ENCODE measurements around the gene PLGRKT.
"Not testable (repeated sequence)": the region's sequence is repeated elsewhere in the genome, so short reads cannot be mapped to it uniquely, and the experiment has no call there.

PLGRKT gene

DNA sequence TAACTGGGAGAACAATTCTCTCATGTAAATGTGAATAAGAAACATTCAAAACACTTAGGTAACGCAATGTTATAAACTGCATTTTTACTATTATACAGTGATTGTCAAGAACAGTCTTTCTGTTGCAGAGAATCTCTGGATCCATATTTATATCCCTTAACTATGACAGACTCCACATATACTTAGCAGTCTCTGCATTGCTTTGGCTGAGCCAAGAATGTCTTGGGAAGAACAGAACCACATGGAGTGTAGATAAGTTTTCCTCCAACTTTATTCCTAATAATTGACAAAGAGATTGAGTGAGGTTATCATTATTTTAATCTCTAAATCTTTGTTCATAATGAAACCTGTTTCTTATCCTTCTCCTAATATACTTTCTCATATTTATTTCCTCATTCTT, 82.5 kb downstream of the PLGRKT start:
- H3K4me1 ChIP-seq (ENCODE audit: control insufficient read depth in 1 of 2, insufficient read depth in 2 of 2, low read length in 2 of 2): peaks cover 7 to 9% of the 10 kb centered on the region in 2 experiments
- no peaks in the 10 kb centered on the region for H3K79me2 ChIP-seq (ENCODE audit: control insufficient read depth, insufficient read depth, low read length, poor library complexity)
- no peaks in the 10 kb centered on the region for H3K27me3 ChIP-seq (ENCODE audit: insufficient read depth, low read length)
- H4K8ac ChIP-seq (ENCODE audit: low read depth, low read length): no peak overlapping the region
- no peak overlapping the region for H2BK5ac ChIP-seq (ENCODE audit: low read depth, low read length, poor library complexity)
- H3K9ac ChIP-seq (ENCODE audit: low read length): no peak overlapping the region
- H3K4ac ChIP-seq (ENCODE audit: low read depth, low read length): no peak overlapping the region
- H3K23ac ChIP-seq (ENCODE audit: low read length): no peak overlapping the region
- no peak overlapping the region for H3K4me2 ChIP-seq (ENCODE audit: low read length)
- peaks cover 2% of the 10 kb centered on the region for H3K79me1 ChIP-seq (ENCODE audit: low read length)
- H2AFZ ChIP-seq (ENCODE audit: insufficient read depth, low read length, poor library complexity): no peak overlapping the region
- H3K36me3 ChIP-seq (ENCODE audit: control insufficient read depth in 1 of 2, insufficient read depth in 2 of 2, low read length in 2 of 2): no peaks in the 10 kb centered on the region
- no peak overlapping the region for H3K18ac ChIP-seq (ENCODE audit: low read length)
- H3K14ac ChIP-seq (ENCODE audit: low read length): no peak overlapping the region
- no peak overlapping the region for H2AK5ac ChIP-seq (ENCODE audit: low read length)
- no peaks in the 10 kb centered on the region for H3K9me3 ChIP-seq (ENCODE audit: insufficient read depth, low read depth, low read length)
- DNase-seq: no peak
- H2BK12ac ChIP-seq (ENCODE audit: low read length): no peak overlapping the region
- H4K91ac ChIP-seq (ENCODE audit: low read depth, low read length): no peak overlapping the region
- H3K27ac ChIP-seq (ENCODE audit: low read depth, low read length): no peak overlapping the region
- WGBS (ENCODE audit: extremely low coverage, insufficient coverage, insufficient read length): no CpG with 5 or more reads among the region's 1 CpG
- H3K4me3 ChIP-seq (ENCODE audit: low read depth, low read length): no peak overlapping the region
- H2BK120ac ChIP-seq (ENCODE audit: insufficient read depth, low read length, poor library complexity): no peak overlapping the region
- H4K12ac ChIP-seq (ENCODE audit: low read depth, low read length): no peak overlapping the region

DNA sequence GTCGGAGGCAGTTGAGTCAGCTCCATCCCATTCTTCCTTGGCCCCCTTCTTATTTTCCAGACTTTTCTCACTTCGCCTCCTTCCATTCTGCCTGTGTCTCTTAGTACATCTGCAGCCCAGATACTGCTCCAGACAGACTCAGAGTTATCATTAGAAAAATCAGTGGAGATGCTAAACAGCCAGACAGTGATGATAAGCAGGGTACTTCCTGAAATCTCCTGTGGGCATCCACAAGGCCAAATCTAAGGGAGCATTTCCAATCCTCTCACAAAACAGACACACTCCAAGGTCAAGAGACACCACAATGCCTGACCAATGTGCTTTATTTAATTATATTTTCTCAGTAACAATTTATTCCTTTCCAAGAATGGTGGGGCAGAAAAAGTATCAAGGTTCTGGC, 83.5 kb downstream of the PLGRKT start:
- H4K12ac ChIP-seq (ENCODE audit: low read depth, low read length): no peak overlapping the region
- no peaks in the 10 kb centered on the region for H3K27me3 ChIP-seq (ENCODE audit: insufficient read depth, low read length)
- no peak overlapping the region for H3K9ac ChIP-seq (ENCODE audit: low read length)
- no peak overlapping the region for H3K14ac ChIP-seq (ENCODE audit: low read length)
- no peak overlapping the region for H2AK5ac ChIP-seq (ENCODE audit: low read length)
- H4K8ac ChIP-seq (ENCODE audit: low read depth, low read length): no peak overlapping the region
- peak overlapping the region; percentile 37 for H3K27ac ChIP-seq (ENCODE audit: low read depth, low read length)
- H3K9me3 ChIP-seq (ENCODE audit: insufficient read depth, low read depth, low read length): no peaks in the 10 kb centered on the region
- H3K18ac ChIP-seq (ENCODE audit: low read length): no peak overlapping the region
- H3K23ac ChIP-seq (ENCODE audit: low read length): no peak overlapping the region
- H3K4ac ChIP-seq (ENCODE audit: low read depth, low read length): no peak overlapping the region
- H3K36me3 ChIP-seq (ENCODE audit: control insufficient read depth in 1 of 2, insufficient read depth in 2 of 2, low read length in 2 of 2): no peaks in the 10 kb centered on the region
- no peak overlapping the region for H3K4me3 ChIP-seq (ENCODE audit: low read depth, low read length)
- no peak overlapping the region for H3K4me2 ChIP-seq (ENCODE audit: low read length)
- no peak overlapping the region for H2AFZ ChIP-seq (ENCODE audit: insufficient read depth, low read length, poor library complexity)
- H4K91ac ChIP-seq (ENCODE audit: low read depth, low read length): peak overlapping the region; percentile 2
- H3K4me1 ChIP-seq (ENCODE audit: control insufficient read depth in 1 of 2, insufficient read depth in 2 of 2, low read length in 2 of 2): peaks cover 7 to 9% of the 10 kb centered on the region in 2 experiments
- peaks cover 2% of the 10 kb centered on the region for H3K79me1 ChIP-seq (ENCODE audit: low read length)
- no peak for DNase-seq
- H2BK120ac ChIP-seq (ENCODE audit: insufficient read depth, low read length, poor library complexity): no peak overlapping the region
- H2BK12ac ChIP-seq (ENCODE audit: low read length): no peak overlapping the region
- no peaks in the 10 kb centered on the region for H3K79me2 ChIP-seq (ENCODE audit: control insufficient read depth, insufficient read depth, low read length, poor library complexity)
- WGBS (ENCODE audit: extremely low coverage, insufficient coverage, insufficient read length): no CpG with 5 or more reads among the region's 2 CpGs
- H2BK5ac ChIP-seq (ENCODE audit: low read depth, low read length, poor library complexity): no peak overlapping the region

DNA sequence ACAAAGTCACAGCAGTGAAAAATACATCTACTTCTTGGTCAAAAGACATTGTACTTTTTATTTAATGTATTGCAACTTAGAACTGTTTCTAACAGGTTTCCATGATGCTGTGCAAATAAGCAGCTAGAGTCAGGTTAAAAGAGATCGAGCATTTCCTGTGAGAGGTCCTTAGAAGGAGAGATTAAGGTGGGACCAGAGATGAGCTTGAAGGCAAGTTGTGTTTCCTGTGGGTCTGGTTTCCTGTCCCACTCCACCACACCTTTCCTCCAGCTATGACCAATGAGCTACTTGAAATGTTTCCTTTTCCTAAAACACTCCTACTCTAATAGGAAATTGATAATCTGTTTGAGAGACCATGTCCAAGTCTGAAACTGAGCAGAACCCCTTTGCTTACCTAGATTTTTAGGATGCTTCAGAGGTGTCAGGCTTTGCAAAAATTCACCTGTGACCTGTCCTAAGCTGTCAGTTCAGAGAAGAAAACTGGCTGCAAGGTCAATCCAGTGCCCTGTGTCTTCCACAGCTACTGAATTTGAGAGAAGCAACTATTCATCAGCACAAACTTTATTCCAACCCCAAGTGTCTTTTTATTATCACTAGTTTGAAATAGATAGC, 85.0 kb downstream of the PLGRKT start:
- no peak overlapping the region for H3K4me2 ChIP-seq (ENCODE audit: low read length)
- H2BK120ac ChIP-seq (ENCODE audit: insufficient read depth, low read length, poor library complexity): no peak overlapping the region
- DNase-seq: no peak
- H4K8ac ChIP-seq (ENCODE audit: low read depth, low read length): no peak overlapping the region
- no peak overlapping the region for H3K18ac ChIP-seq (ENCODE audit: low read length)
- H3K36me3 ChIP-seq (ENCODE audit: control insufficient read depth in 1 of 2, insufficient read depth in 2 of 2, low read length in 2 of 2): no peaks in the 10 kb centered on the region
- no peaks in the 10 kb centered on the region for H3K79me2 ChIP-seq (ENCODE audit: control insufficient read depth, insufficient read depth, low read length, poor library complexity)
- no peak overlapping the region for H4K91ac ChIP-seq (ENCODE audit: low read depth, low read length)
- no peak overlapping the region for H2BK5ac ChIP-seq (ENCODE audit: low read depth, low read length, poor library complexity)
- H3K23ac ChIP-seq (ENCODE audit: low read length): no peak overlapping the region
- H3K4ac ChIP-seq (ENCODE audit: low read depth, low read length): no peak overlapping the region
- H3K27ac ChIP-seq (ENCODE audit: low read depth, low read length): no peak overlapping the region
- H3K9ac ChIP-seq (ENCODE audit: low read length): no peak overlapping the region
- H3K14ac ChIP-seq (ENCODE audit: low read length): no peak overlapping the region
- peaks cover 7 to 9% of the 10 kb centered on the region in 2 experiments for H3K4me1 ChIP-seq (ENCODE audit: control insufficient read depth in 1 of 2, insufficient read depth in 2 of 2, low read length in 2 of 2)
- no peaks in the 10 kb centered on the region for H3K9me3 ChIP-seq (ENCODE audit: insufficient read depth, low read depth, low read length)
- H2BK12ac ChIP-seq (ENCODE audit: low read length): no peak overlapping the region
- peaks cover 2% of the 10 kb centered on the region for H3K79me1 ChIP-seq (ENCODE audit: low read length)
- WGBS (ENCODE audit: extremely low coverage, insufficient coverage, insufficient read length): no CpG with 5 or more reads among the region's 1 CpG
- no peak overlapping the region for H2AFZ ChIP-seq (ENCODE audit: insufficient read depth, low read length, poor library complexity)
- H3K27me3 ChIP-seq (ENCODE audit: insufficient read depth, low read length): no peaks in the 10 kb centered on the region
- H3K4me3 ChIP-seq (ENCODE audit: low read depth, low read length): no peak overlapping the region
- H4K12ac ChIP-seq (ENCODE audit: low read depth, low read length): no peak overlapping the region
- no peak overlapping the region for H2AK5ac ChIP-seq (ENCODE audit: low read length)

DNA sequence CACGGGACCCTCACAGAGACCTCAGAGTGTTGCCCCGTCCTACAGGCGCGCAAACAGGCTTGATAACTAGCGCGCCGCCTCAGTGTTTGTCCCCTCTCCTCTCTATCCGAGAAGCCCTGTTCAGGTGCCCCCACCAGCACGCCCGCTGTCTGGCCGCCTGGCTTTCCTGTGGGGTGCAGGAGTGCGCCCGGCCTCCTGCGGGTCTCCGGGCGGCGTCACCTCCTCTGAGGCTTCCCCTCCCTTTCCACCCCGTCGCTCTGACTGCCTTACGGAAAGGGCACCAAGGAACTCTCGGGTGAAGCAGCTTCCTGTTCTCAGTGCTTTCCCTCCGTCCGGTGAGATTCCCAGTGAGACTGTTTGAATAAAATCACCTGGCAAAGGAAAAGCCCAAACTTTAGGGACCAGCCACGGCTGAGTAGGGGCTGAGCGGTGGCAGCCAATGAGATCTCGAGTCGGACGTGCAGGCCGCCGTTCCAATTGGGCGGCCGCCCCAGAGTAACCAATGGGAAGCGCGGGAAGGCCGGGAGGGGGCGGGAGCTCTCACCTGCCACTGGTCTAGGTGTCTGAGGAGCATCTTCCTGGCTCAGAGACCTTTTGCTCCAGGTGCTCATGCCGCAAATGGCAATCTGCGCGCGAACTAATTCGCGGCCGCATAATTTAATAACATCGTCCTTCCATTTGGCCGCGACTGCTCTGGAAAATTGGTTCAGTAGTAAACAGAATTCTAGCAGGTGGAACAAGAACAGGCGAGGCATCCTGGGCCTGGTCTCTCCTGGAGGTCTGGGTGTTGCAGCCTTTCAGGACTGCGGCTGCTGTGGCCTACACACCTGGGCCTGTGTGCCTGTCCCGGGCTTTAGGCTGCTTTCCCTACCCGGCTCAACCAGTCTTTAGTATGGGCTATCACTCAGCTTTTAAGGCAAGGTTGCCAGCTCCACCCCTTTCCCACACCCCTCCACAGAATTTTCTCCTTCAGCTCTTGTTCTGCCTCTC, 98.4 kb downstream of the PLGRKT start, which contains the start of gene RLN1:
TSS of gene RLN1 (minus strand) at position 885 of the 990 bp plus-strand sequence. CDS start at position 755, 130 bp downstream.
- no CpG with 5 or more reads among the region's 50 CpGs for WGBS (ENCODE audit: extremely low coverage, insufficient coverage, insufficient read length)
- H3K36me3 ChIP-seq (ENCODE audit: control insufficient read depth in 1 of 2, insufficient read depth in 2 of 2, low read length in 2 of 2): not testable (repeated sequence)

More for the DNA sequence above, 98.4 kb downstream of the PLGRKT start, which contains the start of gene RLN1:
- not testable (repeated sequence) for H2BK5ac ChIP-seq (ENCODE audit: low read depth, low read length, poor library complexity); DNase-seq; H3K4ac ChIP-seq (ENCODE audit: low read depth, low read length); H3K27me3 ChIP-seq (ENCODE audit: insufficient read depth, low read length); H3K23ac ChIP-seq (ENCODE audit: low read length); H2AFZ ChIP-seq (ENCODE audit: insufficient read depth, low read length, poor library complexity); H3K9ac ChIP-seq (ENCODE audit: low read length); H3K27ac ChIP-seq (ENCODE audit: low read depth, low read length); H2BK120ac ChIP-seq (ENCODE audit: insufficient read depth, low read length, poor library complexity); H3K9me3 ChIP-seq (ENCODE audit: insufficient read depth, low read depth, low read length); H3K79me2 ChIP-seq (ENCODE audit: control insufficient read depth, insufficient read depth, low read length, poor library complexity); H3K18ac ChIP-seq (ENCODE audit: low read length); H3K79me1 ChIP-seq (ENCODE audit: low read length); H2AK5ac ChIP-seq (ENCODE audit: low read length); H2BK12ac ChIP-seq (ENCODE audit: low read length); H3K4me1 ChIP-seq (ENCODE audit: control insufficient read depth in 1 of 2, insufficient read depth in 2 of 2, low read length in 2 of 2); H3K14ac ChIP-seq (ENCODE audit: low read length); H4K91ac ChIP-seq (ENCODE audit: low read depth, low read length); H4K12ac ChIP-seq (ENCODE audit: low read depth, low read length); H3K4me3 ChIP-seq (ENCODE audit: low read depth, low read length)
- Histone ChIP-seq H4K8ac (ENCODE audit: low read depth, low read length) (peak within 1 kb of the TSS; percentile 79), H3K4me2 (ENCODE audit: low read length) (peak within 1 kb of the TSS; percentile 75)

All from trophoblast cell (in vitro differentiated cells and primary cell).